Left lung (tissue), 10 donors: ENCODE measurements around the gene WDR53. TPM values are rescaled to one million over a fixed set of nuclear protein-coding genes. Genes with fewer than 3 reads are reported as not detected.

Source experiments
- ATAC-seq: fragments of 200-7000 bp; cut with Tn5 transposase; one replicate; pipeline ENCODE4 v1.9.1; 2020; ENCODE audit warnings: moderate library complexity
- DNase-seq, 4 donors: peaks; one replicate each; pipeline ENCODE4 v3.0.0-alpha.2; 2013 to 2020
- H3K27ac ChIP-seq, 2 donors: fragments of 200-600 bp; sonication (generic) in 1 of 2; one replicate each; pipeline versions ENCODE4 v1.5.0 to v1.8.0; 2020 to 2021
- H3K27me3 ChIP-seq, 2 donors: fragments of 200-600 bp; sonication (generic) in 1 of 2; one replicate each; pipeline versions ENCODE4 v1.5.0 to v1.8.0; 2020 to 2021
- H3K36me3 ChIP-seq, 2 donors: fragments of 200-600 bp; sonication (generic) in 1 of 2; one replicate each; pipeline versions ENCODE4 v1.5.0 to v1.8.0; 2020 to 2021
- H3K4me1 ChIP-seq, 2 donors: fragments of 200-600 bp; one replicate each; pipeline ENCODE4 v1.8.0; 2021
- H3K4me3 ChIP-seq, 2 donors: fragments of 200-600 bp; sonication (generic) in 1 of 2; one replicate each; pipeline versions ENCODE4 v1.5.0 to v1.8.0; 2020 to 2021; ENCODE audit warnings: mild to moderate bottlenecking in 1 of 2
- H3K9me3 ChIP-seq, 2 donors: fragments of 200-600 bp; sonication (generic) in 1 of 2; one replicate each; pipeline versions ENCODE4 v1.5.0 to v1.8.0; 2020 to 2021
- CTCF ChIP-seq, 2 donors: fragments of 200-600 bp; sonication (generic) in 1 of 2; IDR thresholded peaks; one replicate each; pipeline versions ENCODE4 v1.5.0 to v1.8.0; 2021; ENCODE audit warnings: antibody characterized with exemption in 2 of 2
- intact Hi-C, 2 donors: fragments of 100-400 bp; cut with DNase I; formaldehyde crosslinking; loops; one replicate each; pipeline versions ENCODE4 v1.11.2 to v1.14.2; 2022
- polyA plus RNA-seq, 6 donors: library from polyadenylated mRNA; unstranded; fragments of 120-200 nt; gene quantifications; one replicate each; pipeline ENCODE4 v1.2.1, GENCODE V29; 2013; ENCODE audit not compliant: insufficient read length in 6 of 6
- total RNA-seq, 2 donors: library from RNA; stranded (reverse); fragmentation: NEBNext Ultra II Directional; extraction: Animal tissue kit (Norgen Biotek cat#: 25700); gene quantifications; one replicate each; pipeline ENCODE4 v1.2.1, GENCODE V29; 2021
- donor health status: DM: no; HTN: yes; CAD: no.
- donor health status: DM: no; HTN: no; CAD: no.

Gene WDR53
- total and polyA plus RNA-seq, 8 donors, result 10.2 to 21.8 (median 16.1) TPM

DNA sequence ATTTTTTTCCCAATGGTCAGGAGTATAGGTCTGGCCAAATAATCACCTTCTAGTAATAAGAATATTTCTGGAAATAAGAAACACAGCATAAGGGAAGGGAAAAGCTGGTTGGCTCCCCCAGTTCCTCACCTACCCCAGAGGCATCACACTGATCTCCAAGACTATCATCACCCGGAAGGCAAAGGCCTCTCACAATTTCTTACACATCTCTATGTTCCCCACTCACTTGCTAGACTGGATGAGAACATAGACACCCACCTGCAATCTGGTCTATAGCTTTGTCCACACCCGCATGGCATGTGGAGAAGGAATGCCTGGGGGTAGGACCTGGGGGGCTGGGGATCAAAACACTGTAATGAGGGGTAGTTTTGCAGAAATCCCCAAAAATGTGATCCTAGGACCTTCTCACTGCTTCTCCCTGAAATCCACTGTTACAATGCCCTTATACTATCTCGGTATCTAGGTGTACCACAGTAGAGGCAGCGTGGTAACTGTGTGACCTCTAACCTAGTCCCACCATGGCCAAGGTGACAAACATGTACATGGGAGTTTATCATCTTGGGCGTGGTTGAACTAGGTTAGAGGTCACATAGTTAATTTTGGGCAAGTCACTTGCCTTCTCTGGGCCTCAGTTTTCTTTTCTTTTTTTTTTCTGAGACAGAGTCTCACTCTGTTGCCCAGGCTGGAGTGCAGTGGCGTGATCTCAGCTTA lies 41.6 kb upstream of the WDR53 start:
- DNase-seq, result no peak
- Histone ChIP-seq H3K27ac (peak overlapping the region in 1 of 2 donors; percentile 50), H3K4me3 (no peak overlapping the region), H3K9me3 (no peaks in the 10 kb centered on the region), H3K27me3 (peaks cover 0 to under 1% of the 10 kb centered on the region in 2 donors), H3K4me1 (peaks cover 0 to 26% of the 10 kb centered on the region in 2 donors), H3K36me3 (no peaks in the 10 kb centered on the region)
- TF ChIP-seq CTCF (IDR thresholded peaks at IDR 0.05), result no peak
- intact Hi-C loops, result loop anchor here (5.0 to 10.0 kb wide), 2 partner anchors 75 to 77 kb away; no protein-coding TSS in a partner anchor
- peak; percentile 9 for ATAC-seq

GRCh38 chr3:196609343-196609775 lies 41.0 kb upstream of the WDR53 start:
- H3K4me1 ChIP-seq, result peaks cover 0 to 26% of the 10 kb centered on the region in 2 donors
- no peak overlapping the region for H3K4me3 ChIP-seq
- DNase-seq (peak; percentile 43 to 98 (median 86)), ATAC-seq (peak; percentile 100)
- H3K27ac ChIP-seq, result peak overlapping the region in 1 of 2 donors; percentile 50
- no peaks in the 10 kb centered on the region for H3K36me3 ChIP-seq
- H3K27me3 ChIP-seq, result peaks cover 0 to 6% of the 10 kb centered on the region in 2 donors
- H3K9me3 ChIP-seq, result no peaks in the 10 kb centered on the region
- intact Hi-C loops, result loop anchor here in 1 of 2 donors (10.0 kb wide), 1 partner anchor 75 kb away; no protein-coding TSS in a partner anchor
- peak; percentile 76 to 91 for TF ChIP-seq CTCF (IDR thresholded peaks at IDR 0.05)

- Histone ChIP-seq H3K4me3 (no peak overlapping the region), H3K4me1 (peaks cover 0 to 26% of the 10 kb centered on the region in 2 donors), H3K36me3 (no peaks in the 10 kb centered on the region), H3K27me3 (peaks cover 0 to 11% of the 10 kb centered on the region in 2 donors), H3K27ac (no peak overlapping the region), H3K9me3 (no peaks in the 10 kb centered on the region)
- no peak for TF ChIP-seq CTCF (IDR thresholded peaks at IDR 0.05)
- intact Hi-C loops, result loop anchor here in 1 of 2 donors (10.0 kb wide), 1 partner anchor 76 kb away; no protein-coding TSS in a partner anchor
- no peak for DNase-seq
- ATAC-seq, result no peak
Measured at GRCh38 chr3:196608693-196609092, 40.3 kb upstream of the WDR53 start.

- peaks cover 0 to 11% of the 10 kb centered on the region in 2 donors for H3K27me3 ChIP-seq
- ATAC-seq, result no peak
- intact Hi-C loops, result loop anchor here in 1 of 2 donors (10.0 kb wide), 1 partner anchor 80 kb away; no protein-coding TSS in a partner anchor
- DNase-seq, result no peak
- no peak overlapping the region for H3K4me3 ChIP-seq
- peaks cover 0 to 7% of the 10 kb centered on the region in 2 donors for H3K4me1 ChIP-seq
- no peak overlapping the region for H3K27ac ChIP-seq
- TF ChIP-seq CTCF (IDR thresholded peaks at IDR 0.05), result no peak
- no peaks in the 10 kb centered on the region for H3K36me3 ChIP-seq
- no peaks in the 10 kb centered on the region for H3K9me3 ChIP-seq
Measured at GRCh38 chr3:196604548-196604947, 36.2 kb upstream of the WDR53 start.

DNA sequence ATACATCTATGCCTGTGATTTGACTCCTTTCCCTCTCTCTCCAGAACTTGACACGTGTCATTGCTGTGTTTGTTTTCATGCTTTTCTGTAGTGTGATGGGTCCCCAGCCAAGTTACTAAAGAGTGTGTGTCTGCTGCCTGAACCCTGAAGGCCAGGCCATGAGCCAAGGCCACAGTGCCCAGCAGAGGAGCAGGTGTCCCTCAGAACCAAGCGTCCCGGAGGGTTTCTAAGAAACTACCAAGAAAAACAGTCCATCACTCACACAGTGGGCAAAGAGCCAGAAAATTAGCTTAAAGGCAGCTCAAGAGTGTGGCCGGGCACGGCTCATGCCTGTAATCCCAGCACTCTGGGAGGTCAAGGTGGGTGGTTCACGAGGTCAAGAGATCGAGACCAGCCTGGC lies 35.3 kb upstream of the WDR53 start:
- Histone ChIP-seq H3K36me3 (no peaks in the 10 kb centered on the region), H3K4me3 (no peak overlapping the region), H3K4me1 (no peaks in the 10 kb centered on the region), H3K27me3 (peaks cover 0 to 11% of the 10 kb centered on the region in 2 donors), H3K27ac (no peak overlapping the region), H3K9me3 (no peaks in the 10 kb centered on the region)
- intact Hi-C loops, result loop anchor here in 1 of 2 donors (10.0 kb wide), 1 partner anchor 81 kb away; no protein-coding TSS in a partner anchor
- DNase-seq, result no peak
- TF ChIP-seq CTCF (IDR thresholded peaks at IDR 0.05), result no peak
- no peak for ATAC-seq
